Subcutaneous adipose tissue (tissue), 4 donors: ENCODE measurements around the gene CDCP1. TPM values are rescaled to one million over a fixed set of nuclear protein-coding genes. Genes with fewer than 3 reads are reported as not detected.

Source experiments
- total RNA-seq, 4 donors: library from RNA; depleted of rRNA; stranded (reverse); fragments of >200 nt; gene quantifications; one replicate each; pipeline ENCODE4 v1.1.0, GENCODE V29; 2016
- TF ChIP-seq, protein P1 (sequence below): fragments of 450-650 bp; IDR thresholded peaks from one replicate; pipeline ENCODE4 v1.5.1; 2016; ENCODE audit warnings: low read depth, mild to moderate bottlenecking, control low read depth, antibody characterized with exemption, moderate library complexity

The CDCP1 gene
- total RNA-seq, 4 donors from 2014 or later: 0.19 to 11.6 (median 2.1) TPM

DNA sequence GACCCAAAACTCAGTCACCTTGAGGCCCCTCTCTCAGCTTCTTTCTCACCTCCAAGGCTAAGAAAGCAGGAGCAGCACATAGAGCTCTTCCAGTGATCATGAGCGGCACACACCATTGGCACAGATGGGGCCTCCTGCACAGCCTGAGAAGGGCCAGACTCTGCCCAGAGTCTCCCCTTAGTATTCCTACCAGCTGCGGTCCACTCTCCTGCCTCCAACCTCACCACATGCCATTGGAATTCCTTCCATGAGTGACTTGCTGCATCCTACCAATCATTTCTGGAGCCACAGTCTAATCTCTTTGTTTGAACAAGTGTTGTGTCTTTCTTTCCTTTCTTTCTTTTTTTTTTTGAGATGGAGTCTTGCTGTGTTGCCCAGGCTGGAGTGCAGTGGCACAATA is 39.3 kb downstream of the CDCP1 start:
- TF ChIP-seq, protein P1, sequence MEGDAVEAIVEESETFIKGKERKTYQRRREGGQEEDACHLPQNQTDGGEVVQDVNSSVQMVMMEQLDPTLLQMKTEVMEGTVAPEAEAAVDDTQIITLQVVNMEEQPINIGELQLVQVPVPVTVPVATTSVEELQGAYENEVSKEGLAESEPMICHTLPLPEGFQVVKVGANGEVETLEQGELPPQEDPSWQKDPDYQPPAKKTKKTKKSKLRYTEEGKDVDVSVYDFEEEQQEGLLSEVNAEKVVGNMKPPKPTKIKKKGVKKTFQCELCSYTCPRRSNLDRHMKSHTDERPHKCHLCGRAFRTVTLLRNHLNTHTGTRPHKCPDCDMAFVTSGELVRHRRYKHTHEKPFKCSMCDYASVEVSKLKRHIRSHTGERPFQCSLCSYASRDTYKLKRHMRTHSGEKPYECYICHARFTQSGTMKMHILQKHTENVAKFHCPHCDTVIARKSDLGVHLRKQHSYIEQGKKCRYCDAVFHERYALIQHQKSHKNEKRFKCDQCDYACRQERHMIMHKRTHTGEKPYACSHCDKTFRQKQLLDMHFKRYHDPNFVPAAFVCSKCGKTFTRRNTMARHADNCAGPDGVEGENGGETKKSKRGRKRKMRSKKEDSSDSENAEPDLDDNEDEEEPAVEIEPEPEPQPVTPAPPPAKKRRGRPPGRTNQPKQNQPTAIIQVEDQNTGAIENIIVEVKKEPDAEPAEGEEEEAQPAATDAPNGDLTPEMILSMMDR: no peak

DNA sequence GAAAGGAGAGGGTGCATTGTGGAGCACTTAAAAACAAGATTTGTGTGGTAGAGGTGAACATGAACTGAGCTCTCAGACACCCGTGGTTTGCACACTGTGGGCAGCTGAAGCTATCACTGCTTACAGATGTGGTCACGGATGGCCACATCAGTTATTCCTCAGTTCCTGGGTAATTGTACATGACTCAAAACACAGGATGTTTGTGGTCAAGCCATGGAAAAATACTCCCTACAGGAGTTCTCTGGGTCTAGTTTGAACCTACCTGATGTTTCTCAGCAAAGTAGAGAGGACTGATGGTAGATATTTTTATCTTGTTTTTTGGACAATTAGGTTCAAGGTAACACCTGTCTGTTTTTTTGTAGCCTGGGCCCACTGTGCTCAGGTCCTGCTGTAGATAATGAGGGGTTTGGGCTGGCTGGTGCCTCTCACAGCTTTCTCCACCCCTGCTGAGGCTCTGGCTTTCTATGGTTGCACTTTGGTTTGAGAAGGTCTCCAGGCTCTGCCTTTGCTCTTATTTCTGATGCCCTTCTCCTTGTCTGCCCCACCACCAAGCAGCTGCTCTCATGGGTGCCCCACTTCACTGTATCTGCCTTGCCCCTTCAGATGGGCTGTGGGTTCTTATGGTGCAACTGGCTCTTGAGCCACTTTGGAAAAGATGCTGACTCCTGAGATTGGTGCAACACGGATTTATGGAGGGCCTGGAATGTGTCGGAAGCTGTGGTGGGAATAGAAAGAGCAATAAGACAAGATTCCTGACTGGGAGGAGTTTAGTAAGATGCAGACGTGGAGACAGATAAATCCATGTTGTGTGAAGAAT is 40.1 kb downstream of the CDCP1 start:
- TF ChIP-seq, protein P1: no peak

DNA sequence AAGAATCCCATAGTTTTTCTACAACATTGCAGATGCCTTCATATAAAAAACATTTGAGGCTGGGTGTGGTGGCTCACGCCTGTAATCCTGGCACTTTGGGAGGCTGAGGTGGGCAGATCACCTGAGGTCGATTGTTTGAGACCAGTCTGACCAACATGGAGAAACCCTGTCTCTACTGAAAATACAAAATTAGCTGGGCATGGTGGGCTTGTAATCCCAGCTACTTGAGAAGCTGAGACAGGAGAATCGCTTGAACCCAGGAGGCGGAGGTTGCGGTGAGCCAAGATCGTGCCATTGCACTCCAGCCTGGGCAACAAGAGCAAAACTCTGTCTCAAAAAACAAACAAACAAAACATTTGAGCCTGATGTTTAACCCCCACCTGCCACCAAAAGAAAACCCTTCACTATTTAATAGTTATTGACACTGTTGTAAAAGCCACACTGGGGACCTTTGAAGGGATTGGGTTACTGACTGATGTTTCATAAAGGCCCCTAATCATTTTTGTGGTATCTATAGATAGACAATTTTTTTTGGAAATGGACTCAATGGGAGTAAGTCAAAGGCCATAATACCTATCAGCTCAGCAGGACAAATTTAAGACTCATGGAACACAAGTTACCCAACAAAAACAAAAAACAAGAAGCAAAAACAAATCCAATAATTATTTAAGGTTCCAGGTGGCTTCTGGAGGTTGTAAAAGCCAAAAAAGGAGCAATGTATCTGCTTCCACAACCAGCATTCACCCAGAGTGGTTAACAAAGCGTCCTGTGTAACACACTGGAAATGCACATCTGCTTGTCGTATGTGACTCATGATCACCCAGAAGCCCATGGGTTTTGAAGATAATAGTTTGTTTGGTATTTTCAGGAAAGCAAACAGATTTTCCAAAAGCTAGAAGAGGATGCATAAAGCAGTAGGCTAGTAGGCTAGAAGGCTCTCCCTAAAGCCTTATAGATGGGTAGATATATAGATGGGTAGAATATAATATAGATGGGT is 41.2 kb downstream of the CDCP1 start:
- TF ChIP-seq, protein P1: no peak

DNA sequence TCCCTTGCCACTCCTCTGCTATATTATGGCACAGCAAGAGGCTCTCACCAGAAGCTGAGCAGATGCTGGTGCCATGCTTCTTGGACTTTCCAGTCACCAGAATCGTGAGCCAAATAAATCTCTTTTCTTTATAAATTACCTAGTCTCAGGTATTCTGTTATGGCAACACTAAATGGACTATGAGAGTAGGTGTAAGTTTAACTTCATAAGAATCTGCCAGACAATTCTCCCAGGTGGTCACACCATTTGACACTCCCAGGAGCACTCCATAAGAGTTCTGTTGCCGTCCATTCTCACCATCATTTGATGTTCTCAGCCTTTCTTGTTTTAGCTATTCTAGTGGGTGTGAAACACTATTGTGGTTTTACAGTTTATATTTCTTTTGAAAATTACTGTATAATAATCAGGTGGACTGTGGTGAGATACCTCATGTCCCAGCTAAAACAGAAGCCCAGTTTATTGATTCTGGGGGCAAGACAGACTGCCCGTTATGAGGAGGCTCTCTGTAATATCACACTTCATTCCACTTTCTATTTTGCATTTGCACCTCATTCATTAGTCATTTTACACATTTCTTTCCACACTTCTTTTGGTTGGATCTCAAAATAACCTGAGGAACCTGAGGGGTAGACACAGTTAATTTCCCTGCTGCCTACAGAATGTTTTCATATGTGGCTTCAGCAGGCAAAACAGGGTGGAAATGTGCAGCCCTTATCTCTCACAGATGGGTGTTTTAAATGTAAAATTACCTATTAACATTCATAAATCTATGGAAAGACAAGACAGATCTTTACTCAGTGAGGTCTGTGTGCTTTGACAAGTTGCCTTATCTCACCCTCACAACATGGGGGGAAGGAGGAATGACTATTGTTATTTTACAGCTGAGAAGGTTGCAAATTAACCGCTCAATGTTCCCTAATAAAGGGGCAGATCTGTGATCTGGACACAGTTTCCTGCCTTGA is 42.1 kb downstream of the CDCP1 start:
- TF ChIP-seq, protein P1: no peak

DNA sequence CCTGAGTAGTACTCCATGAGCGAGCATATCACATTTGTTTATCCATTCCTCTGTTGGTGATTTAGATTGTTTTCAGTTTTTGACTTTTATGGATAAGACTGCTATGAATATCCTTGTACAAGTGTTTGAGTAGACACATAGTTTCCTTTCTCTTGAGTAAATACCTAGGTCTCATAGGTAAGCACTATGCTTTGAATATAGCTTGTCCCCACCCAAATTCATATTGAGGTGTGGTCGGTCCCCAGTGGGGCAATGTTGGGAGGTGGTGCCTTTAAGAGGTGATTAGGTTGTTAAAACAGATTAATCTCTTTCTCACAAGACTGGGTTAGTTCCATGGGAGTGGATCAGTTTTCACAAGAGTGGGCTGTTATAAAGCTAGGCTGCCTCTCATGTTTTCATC is 42.8 kb downstream of the CDCP1 start:
- TF ChIP-seq, protein P1: no peak

DNA sequence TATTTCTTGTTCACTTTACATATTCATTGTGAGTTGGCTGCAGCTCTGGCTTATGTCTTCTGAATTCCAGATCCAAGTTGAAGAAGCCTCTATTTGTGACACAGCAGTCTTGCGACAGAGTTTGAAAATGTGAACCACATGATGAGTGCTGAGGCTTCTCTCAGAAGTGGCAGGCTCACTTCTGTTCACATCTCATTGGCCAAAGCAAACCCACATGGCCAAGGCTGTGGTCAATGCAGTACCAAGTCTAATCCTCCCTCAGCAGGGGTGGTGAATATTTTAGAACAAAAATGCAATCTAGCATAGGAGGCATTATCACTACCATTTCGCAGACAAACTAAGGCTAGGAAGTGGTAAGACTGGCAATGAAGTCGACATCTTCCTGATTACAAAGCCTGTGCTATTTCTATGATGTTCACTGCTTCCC is 45.2 kb downstream of the CDCP1 start:
- TF ChIP-seq, protein P1: no peak
